ENCODE data around the gene PRAF2.

GRCh38 chrX:49066690-49067089 lies 7.1 kb downstream of the PRAF2 start:
- TF ChIP-seq CTCF (IDR thresholded peaks at IDR 0.05) (no peak), POLR2AphosphoS5 (IDR thresholded peaks at IDR 0.05; ENCODE audit: insufficient read depth in 1 of 2, low read depth in 1 of 2) (no peak)

Data from vagina (tissue), 2 donors.